ENCODE data around the gene TMPRSS5. TPM values are rescaled to one million over a fixed set of nuclear protein-coding genes. Genes with fewer than 3 reads are reported as not detected.
"Not testable (repeated sequence)": the region's sequence is repeated elsewhere in the genome, so short reads cannot be mapped to it uniquely, and the experiment has no call there.

Gene TMPRSS5
- total and polyA plus RNA-seq, 2 experiments from 2014 or later = 0.74 TPM; not detected in 1

- Histone ChIP-seq H3K4me3 (no peak overlapping the region), H3K36me3 (no peaks in the 10 kb centered on the region), H3K27ac (no peak overlapping the region), H3K9me3 (ENCODE audit: low read depth) (no peaks in the 10 kb centered on the region), H3K27me3 (no peaks in the 10 kb centered on the region), H3K4me1 (ENCODE audit: low read depth) (no peaks in the 10 kb centered on the region)
- no peak for DNase-seq (ENCODE audit: low read depth in 1 of 2, low spot score in 1 of 2)
- no peak for TF ChIP-seq CTCF (IDR thresholded peaks at IDR 0.05; ENCODE audit: low read depth, low read length)
Observed at GRCh38 chr11:113722934-113723333, 16.8 kb upstream of the TMPRSS5 start.

- Histone ChIP-seq H3K4me3 (no peak overlapping the region), H3K36me3 (no peaks in the 10 kb centered on the region), H3K27me3 (no peaks in the 10 kb centered on the region), H3K4me1 (ENCODE audit: low read depth) (no peaks in the 10 kb centered on the region), H3K27ac (no peak overlapping the region), H3K9me3 (ENCODE audit: low read depth) (no peaks in the 10 kb centered on the region)
- peak in 1 of 2 donors; percentile 31 for DNase-seq (ENCODE audit: low read depth in 1 of 2, low spot score in 1 of 2)
- TF ChIP-seq CTCF (IDR thresholded peaks at IDR 0.05; ENCODE audit: low read depth, low read length) = no peak
Observed at GRCh38 chr11:113722221-113722620, 16.1 kb upstream of the TMPRSS5 start.

GRCh38 chr11:113721462-113722066 lies 15.5 kb upstream of the TMPRSS5 start:
- peak in 1 of 2 donors; percentile 82 for DNase-seq (ENCODE audit: low read depth in 1 of 2, low spot score in 1 of 2)
- Histone ChIP-seq H3K4me3 (no peak overlapping the region), H3K4me1 (ENCODE audit: low read depth) (no peaks in the 10 kb centered on the region), H3K27ac (no peak overlapping the region), H3K9me3 (ENCODE audit: low read depth) (no peaks in the 10 kb centered on the region), H3K36me3 (no peaks in the 10 kb centered on the region), H3K27me3 (no peaks in the 10 kb centered on the region)
- TF ChIP-seq CTCF (IDR thresholded peaks at IDR 0.05; ENCODE audit: low read depth, low read length) = no peak

- H3K4me1 ChIP-seq (ENCODE audit: low read depth) = not testable (repeated sequence)
Observed at GRCh38 chr11:113720478-113720877, 14.4 kb upstream of the TMPRSS5 start.

GRCh38 chr11:113715882-113716625 lies 9.9 kb upstream of the TMPRSS5 start:
- Histone ChIP-seq H3K9me3 (ENCODE audit: low read depth) (no peaks in the 10 kb centered on the region), H3K27me3 (no peaks in the 10 kb centered on the region), H3K4me1 (ENCODE audit: low read depth) (no peaks in the 10 kb centered on the region), H3K4me3 (no peak overlapping the region), H3K36me3 (no peaks in the 10 kb centered on the region), H3K27ac (no peak overlapping the region)
- DNase-seq (ENCODE audit: low read depth in 1 of 2, low spot score in 1 of 2) = no peak
- no peak for TF ChIP-seq CTCF (IDR thresholded peaks at IDR 0.05; ENCODE audit: low read depth, low read length)

More at GRCh38 chr11:113720478-113720877, 14.4 kb upstream of the TMPRSS5 start:
- not testable (repeated sequence) for H3K9me3 ChIP-seq (ENCODE audit: low read depth); H3K36me3 ChIP-seq; H3K4me3 ChIP-seq; H3K27me3 ChIP-seq; DNase-seq (ENCODE audit: low read depth in 1 of 2, low spot score in 1 of 2); H3K27ac ChIP-seq

- Histone ChIP-seq H3K36me3 (no peaks in the 10 kb centered on the region), H3K9me3 (ENCODE audit: low read depth) (no peaks in the 10 kb centered on the region), H3K4me1 (ENCODE audit: low read depth) (no peaks in the 10 kb centered on the region), H3K27ac (no peak overlapping the region), H3K4me3 (no peak overlapping the region), H3K27me3 (no peaks in the 10 kb centered on the region)
- TF ChIP-seq CTCF (IDR thresholded peaks at IDR 0.05; ENCODE audit: low read depth, low read length) = no peak
- DNase-seq (ENCODE audit: low read depth in 1 of 2, low spot score in 1 of 2) = no peak
Observed at GRCh38 chr11:113715273-113715672, 9.2 kb upstream of the TMPRSS5 start.

Measured in cardiac muscle cell (in vitro differentiated cells and primary cell).